K562 (cell line): ENCODE data around the gene HTRA3. TPM values are rescaled to one million over a fixed set of nuclear protein-coding genes. Genes with fewer than 3 reads are reported as not detected.

Experiments used
- ATAC-seq: fragments of 200-7000 bp; cut with Tn5 transposase; 3 replicates; pipeline ENCODE4 v1.9.1; 2020; ENCODE audit warnings: moderate library complexity
- BruUV-seq: library from RNA; stranded (reverse); fragments of 400-500 nt; replicated peaks from 2 replicates; lab custom pipeline; 2021; lab: Mats Ljungman, UMichigan
- CTCF ChIA-PET: fragments of 300-600 bp; formaldehyde crosslinking; extraction: SDS; loops from one replicate; lab custom pipeline; 2021; ENCODE audit warnings: low intra/inter-chr PET ratio; lab: Yijun Ruan, JAX
- POLR2A ChIA-PET: fragments of 300-600, 350-650 bp; sonication (Branson Sonifier 250); formaldehyde crosslinking; extraction: SDS; loops from one replicate; lab custom pipeline; 2021; ENCODE audit warnings: antibody characterized with exemption, inconsistent platforms; lab: Yijun Ruan, JAX
- DNase-seq, 4 experiments: peaks; one replicate each; pipeline versions ENCODE4 v3.0.0 to v3.0.0-alpha.2; 2011 to 2018; ENCODE audit warnings: low spot score in 3 of 4, mixed read lengths in 3 of 4; ENCODE audit errors: extremely low read depth in 1 of 4
- FAIRE-seq: peaks from 2 replicates; lab custom pipeline; 2011; peaks lifted over from hg19 to GRCh38; lab: Jason Lieb, UNC
- H2AFZ ChIP-seq: 2 replicates; pipeline ENCODE4 v1.6.0; 2011; ENCODE audit warnings: low read depth, low read length, control low read depth, inconsistent platforms
- H3K27ac ChIP-seq: fragments of 200-600 bp; 3 replicates; pipeline ENCODE4 v1.8.0; 2011; ENCODE audit warnings: low read depth, mild to moderate bottlenecking, control low read depth, inconsistent platforms, low read length, moderate library complexity, mixed read lengths; ENCODE audit errors: extremely low read depth
- H3K27me3 ChIP-seq, 2 experiments: fragments of 300-600 bp in 1 of 2; 2 replicates in 1 of 2; 3 replicates in 1 of 2; pipeline versions ENCODE4 v1.6.0 to v1.8.0; 2011; ENCODE audit warnings: inconsistent platforms in 2 of 2, low read length in 2 of 2, mild to moderate bottlenecking in 1 of 2, mixed read lengths in 1 of 2, moderate library complexity in 1 of 2; ENCODE audit not compliant: control insufficient read depth in 2 of 2, insufficient read depth in 2 of 2
- H3K36me3 ChIP-seq: fragments of 300-600 bp; 3 replicates; pipeline ENCODE4 v1.8.0; 2011; ENCODE audit warnings: mild to moderate bottlenecking, low read length, inconsistent platforms; ENCODE audit not compliant: control insufficient read depth, insufficient read depth
- H3K4me1 ChIP-seq, 2 experiments: fragments of 200-600 bp in 1 of 2; replicated peaks in 1 of 2; 2 replicates in 1 of 2; 3 replicates in 1 of 2; pipeline versions ENCODE4 v1.5.1 to v1.8.0; 2011; ENCODE audit warnings: inconsistent platforms in 2 of 2, low read length in 2 of 2, mild to moderate bottlenecking in 1 of 2, mixed read lengths in 1 of 2, moderate library complexity in 1 of 2; ENCODE audit not compliant: control insufficient read depth in 2 of 2, insufficient read depth in 2 of 2
- H3K4me2 ChIP-seq: 2 replicates; pipeline ENCODE4 v1.6.1; 2011; ENCODE audit warnings: low read length, control low read depth, inconsistent platforms, mixed read lengths; ENCODE audit not compliant: insufficient read depth
- H3K4me3 ChIP-seq: fragments of 200-600 bp; sonication (generic), shearing (Covaris generic); 2 replicates; pipeline ENCODE4 v1.5.1; 2016; ENCODE audit warnings: control low read depth, inconsistent platforms
- H3K79me2 ChIP-seq: fragments of 200-600 bp; 3 replicates; pipeline ENCODE4 v1.8.0; 2011; ENCODE audit warnings: low read length, inconsistent platforms; ENCODE audit not compliant: control insufficient read depth, insufficient read depth
- H3K9ac ChIP-seq, 2 experiments: 2 replicates each; pipeline versions ENCODE4 v1.6.0 to v1.6.1; 2011; ENCODE audit warnings: low read depth in 2 of 2, low read length in 2 of 2, control low read depth in 1 of 2, inconsistent platforms in 1 of 2, mild to moderate bottlenecking in 1 of 2, mixed read lengths in 1 of 2; ENCODE audit not compliant: insufficient read depth in 1 of 2
- H3K9me1 ChIP-seq: one replicate; pipeline ENCODE4 v1.6.0; 2011; ENCODE audit warnings: inconsistent platforms, mild to moderate bottlenecking, low read length, moderate library complexity; ENCODE audit not compliant: control insufficient read depth, insufficient read depth
- H3K9me3 ChIP-seq: replicated peaks from 2 replicates; pipeline ENCODE4 v1.5.1; 2011; ENCODE audit warnings: low read depth, low read length, inconsistent platforms; ENCODE audit not compliant: control insufficient read depth, insufficient read depth
- H4K20me1 ChIP-seq: replicated peaks from 2 replicates; pipeline ENCODE4 v1.6.1; 2011; ENCODE audit warnings: low read length, inconsistent platforms, mixed read lengths; ENCODE audit not compliant: control insufficient read depth, insufficient read depth
- ARID2 ChIP-seq: fragments of 450-650 bp; IDR thresholded peaks from 2 replicates; pipeline ENCODE4 v1.6.1; 2017; ENCODE audit warnings: antibody characterized with exemption, mild to moderate bottlenecking
- ATF2 ChIP-seq: sonication (generic); formaldehyde crosslinking; IDR thresholded peaks from 2 replicates; pipeline ENCODE4 v1.8.1; 2022; ENCODE audit warnings: missing genetic modification reagents
- CBFA2T2 ChIP-seq: fragments of 450-650 bp; conservative IDR thresholded peaks from 2 replicates; pipeline ENCODE4 v1.6.1; 2017; ENCODE audit warnings: mild to moderate bottlenecking
- CREBBP ChIP-seq: IDR thresholded peaks from one replicate; pipeline ENCODE4 v1.6.1; 2012; ENCODE audit warnings: low read depth, mild to moderate bottlenecking, control low read depth, inconsistent platforms, low read length
- DACH1 ChIP-seq: fragments of 450-650 bp; IDR thresholded peaks from 2 replicates; pipeline ENCODE4 v1.6.1; 2018; ENCODE audit not compliant: partially characterized antibody
- POLR2AphosphoS5 ChIP-seq: IDR thresholded peaks from 2 replicates; pipeline ENCODE4 v1.6.1; 2011; ENCODE audit warnings: mild to moderate bottlenecking, low read depth, low read length, moderate library complexity; ENCODE audit not compliant: control insufficient read depth, insufficient read depth
- ZMIZ1 ChIP-seq, 2 experiments: fragments of 150-350 bp in 1 of 2; IDR thresholded peaks; 2 replicates each; pipeline ENCODE4 v1.6.1; 2012 to 2016; ENCODE audit warnings: low read depth in 2 of 2, low read length in 2 of 2, mild to moderate bottlenecking in 1 of 2, moderate library complexity in 1 of 2
- ZNF133 ChIP-seq: fragments of 250-450 bp; sonication (Bioruptor Pico); IDR thresholded peaks from 2 replicates; pipeline ENCODE4 v1.4.0; 2020; ENCODE audit warnings: mild to moderate bottlenecking
- WGBS: fragments of 100-300 bp; shearing (Covaris generic); methylation state at CpG from one replicate; pipeline ENCODE4 v1.1.6; 2016; ENCODE audit warnings: low coverage, mixed read lengths; ENCODE audit not compliant: insufficient coverage; ENCODE audit errors: missing lambda C conversion rate; 5-methylcytosine and 5-hydroxymethylcytosine counted together
- in situ Hi-C: fragments of 300-500 bp; cut with MboI; formaldehyde crosslinking; loops from 4 replicates; pipeline ENCODE4 v1.15.0; 2018; ENCODE audit warnings: inconsistent platforms, mixed read lengths
- intact Hi-C: fragments of 100-400 bp; cut with micrococcal nuclease; formaldehyde crosslinking; loops from 2 replicates; pipeline ENCODE4 v1.14.2; 2022
- polyA plus RNA-seq, 8 experiments: library from polyadenylated mRNA; depleted of rRNA in 4 of 8; stranded (reverse) in 5 of 8; unstranded in 3 of 8; fragments of >200 nt; fragmentation: Nextera tagmentation in 2 of 8; fragmentation: Illumina TruSeq in 1 of 8; extraction: Ambion mirVana in 2 of 8; extraction: Trizol in 1 of 8; gene quantifications; 2 replicates each; pipeline versions ENCODE4 v1.2.1 to v1.2.3, GENCODE V29; 2011 to 2014; ENCODE audit warnings: inconsistent platforms in 1 of 8, missing spikeins in 1 of 8
- total RNA-seq, 7 experiments: library from RNA; depleted of rRNA in 6 of 7; stranded (reverse); fragments of >200 nt in 6 of 7; fragmentation: Illumina TruSeq in 2 of 7; extraction: Trizol in 2 of 7; gene quantifications; 2 replicates each; pipeline versions ENCODE4 v1.2.1 to v1.2.3, GENCODE V29; 2011 to 2021; ENCODE audit warnings: low replicate concordance in 1 of 7

Gene HTRA3
- total and polyA plus RNA-seq, 9 of the 15 experiments (the other 6 are each of a cell fraction or from before 2014, with no cell fraction given), result 0.04 TPM; not detected in 8

GRCh38 chr4:8323947-8324555 is 54.5 kb downstream of the HTRA3 start:
- intact Hi-C loops, result loop anchor here (5.0 kb wide), 1 partner anchor 78 kb away; no protein-coding TSS in a partner anchor
- Histone ChIP-seq H2AFZ (no peak overlapping the region), H4K20me1 (0 out of 2 replicates have a peak, but pooled peaks cover 4% of the 10 kb centered on the region), H3K4me2 (no peak overlapping the region), H3K9me1 (no peaks in the 10 kb centered on the region), H3K4me3 (no peak overlapping the region), H3K9ac (no peak overlapping the region), H3K27me3 (peaks cover 3 to 36% of the 10 kb centered on the region in 2 experiments; a peak in 3 of 5 replicates), H3K9me3 (no peaks in the 10 kb centered on the region; the same call in 1 of the 2 replicates), H3K4me1 (no peaks in the 10 kb centered on the region), H3K79me2 (no peaks in the 10 kb centered on the region), H3K27ac (no peak overlapping the region), H3K36me3 (no peaks in the 10 kb centered on the region)
- 3% methylated on average over 5 of the region's 5 CpGs for WGBS
- ATAC-seq, result no peak
- in situ Hi-C loops, result no loop called here
- ChIA-PET CTCF (no interaction called here), POLR2A (no interaction called here)
- no TSS peak for BruUV-seq
- FAIRE-seq, result no peak
- no peak for DNase-seq
- TF ChIP-seq ZMIZ1 (IDR thresholded peaks at IDR 0.05; ENCODE audit: low read depth in 2 of 2, low read length in 2 of 2), result no peak
- no peak for TF ChIP-seq CREBBP
- no peak for TF ChIP-seq CBFA2T2
- TF ChIP-seq ARID2, result no peak
- no peak for TF ChIP-seq ZNF133 (CRISPR knock-in tag)
- TF ChIP-seq ATF2 (CRISPR knock-in tag), result no peak
- TF ChIP-seq POLR2AphosphoS5, result no peak
- no peak for TF ChIP-seq DACH1
